ENCODE results near the gene ENG.
"Not testable (repeated sequence)": the region's sequence is repeated elsewhere in the genome, so short reads cannot be mapped to it uniquely, and the experiment has no call there.

Gene ENG

GRCh38 chr9:127790094-127790855 lies 64.2 kb downstream of the ENG start:
- DNase-seq: no peak

GRCh38 chr9:127789179-127789578 lies 65.3 kb downstream of the ENG start:
- no peak for DNase-seq

GRCh38 chr9:127788337-127789011 lies 66.0 kb downstream of the ENG start:
- peak; percentile 66 for DNase-seq

GRCh38 chr9:127786773-127787104 lies 67.7 kb downstream of the ENG start:
- DNase-seq: no peak

GRCh38 chr9:127785933-127786772 lies 68.3 kb downstream of the ENG start, which contains the start of gene CDK9:
CDK9 (plus strand) TSS chr9:127786034; CDS start chr9:127786149, 115 bp downstream.
- peak; percentile 95 for DNase-seq

GRCh38 chr9:127785023-127785932 lies 69.2 kb downstream of the ENG start:
- peak; percentile 92 for DNase-seq

GRCh38 chr9:127783111-127784008 lies 71.1 kb downstream of the ENG start:
- peak; percentile 93 for DNase-seq

- DNase-seq: no peak
These were observed 72.7 kb downstream of the ENG start for GRCh38 chr9:127781806-127782205.

GRCh38 chr9:127780909-127781308 lies 73.5 kb downstream of the ENG start:
- DNase-seq: not testable (repeated sequence)

GRCh38 chr9:127780126-127780885 lies 74.2 kb downstream of the ENG start:
- no peak for DNase-seq

- DNase-seq: peak; percentile 86
These were observed 75.1 kb downstream of the ENG start for GRCh38 chr9:127779136-127779981.

- DNase-seq: peak; percentile 72
These were observed 76.0 kb downstream of the ENG start, which contains the start of gene SH2D3C for GRCh38 chr9:127778280-127779135. SH2D3C (minus strand) TSS chr9:127778666; CDS start chr9:127778627, 39 bp downstream.

- DNase-seq: peak; percentile 44
These were observed 77.0 kb downstream of the ENG start for GRCh38 chr9:127777368-127777980.

- peak; percentile 64 for DNase-seq
These were observed 77.6 kb downstream of the ENG start for GRCh38 chr9:127776924-127777289.

GRCh38 chr9:127776195-127776923 lies 78.1 kb downstream of the ENG start:
- DNase-seq: peak; percentile 90

GRCh38 chr9:127773981-127774380 lies 80.5 kb downstream of the ENG start:
- DNase-seq: no peak

GRCh38 chr9:127773272-127773671 lies 81.2 kb downstream of the ENG start:
- DNase-seq: no peak
